ENCODE data around the gene PITPNM2.

Gene PITPNM2

GRCh38 chr12:123114304-123115083 lies 36.4 kb downstream of the PITPNM2 start:
- no peak for TF ChIP-seq CTCF (IDR thresholded peaks at IDR 0.05; ENCODE audit: low read depth, low read length, missing control alignments)

GRCh38 chr12:123113026-123113425 lies 37.9 kb downstream of the PITPNM2 start:
- no peak for DNase-seq (ENCODE audit: extremely low read depth, low read depth)
- no peak for TF ChIP-seq CTCF (IDR thresholded peaks at IDR 0.05; ENCODE audit: low read depth, low read length, missing control alignments)
- H3K4me3 ChIP-seq (replicated peaks; ENCODE audit: low read depth, low read length), result no peak overlapping the region

More at GRCh38 chr12:123114304-123115083, 36.4 kb downstream of the PITPNM2 start:
- no peak for DNase-seq (ENCODE audit: extremely low read depth, low read depth)
- H3K4me3 ChIP-seq (replicated peaks; ENCODE audit: low read depth, low read length), result no peak overlapping the region

GRCh38 chr12:123111498-123112165 lies 39.3 kb downstream of the PITPNM2 start:
- no peak for TF ChIP-seq CTCF (IDR thresholded peaks at IDR 0.05; ENCODE audit: low read depth, low read length, missing control alignments)
- no peak for DNase-seq (ENCODE audit: extremely low read depth, low read depth)

GRCh38 chr12:123109319-123109772 lies 41.5 kb downstream of the PITPNM2 start:
- no peak for DNase-seq (ENCODE audit: extremely low read depth, low read depth)
- H3K4me3 ChIP-seq (replicated peaks; ENCODE audit: low read depth, low read length), result no peak overlapping the region
- TF ChIP-seq CTCF (IDR thresholded peaks at IDR 0.05; ENCODE audit: low read depth, low read length, missing control alignments), result no peak

More at GRCh38 chr12:123111498-123112165, 39.3 kb downstream of the PITPNM2 start:
- no peak overlapping the region for H3K4me3 ChIP-seq (replicated peaks; ENCODE audit: low read depth, low read length)

GRCh38 chr12:123108682-123109066 lies 42.2 kb downstream of the PITPNM2 start:
- no peak for DNase-seq (ENCODE audit: extremely low read depth, low read depth)
- no peak overlapping the region for H3K4me3 ChIP-seq (replicated peaks; ENCODE audit: low read depth, low read length)
- no peak for TF ChIP-seq CTCF (IDR thresholded peaks at IDR 0.05; ENCODE audit: low read depth, low read length, missing control alignments)

GRCh38 chr12:123107926-123108681 lies 42.8 kb downstream of the PITPNM2 start:
- no peak overlapping the region for H3K4me3 ChIP-seq (replicated peaks; ENCODE audit: low read depth, low read length)
- no peak for TF ChIP-seq CTCF (IDR thresholded peaks at IDR 0.05; ENCODE audit: low read depth, low read length, missing control alignments)
- DNase-seq (ENCODE audit: extremely low read depth, low read depth), result no peak
